Smooth muscle cell (in vitro differentiated cells): Measurements from ENCODE around the gene RFX2. TPM values are rescaled to one million over a fixed set of nuclear protein-coding genes. Genes with fewer than 3 reads are reported as not detected.

Source experiments
- DNase-seq: peaks from one replicate; lab custom pipeline; 2025; ENCODE audit not compliant: unreplicated experiment; lab: John Stamatoyannopoulos, UW
- H2AFZ ChIP-seq: fragments of 200-600 bp; sonication (generic); 2 replicates; pipeline ENCODE4 v1.6.0; 2016; ENCODE audit warnings: antibody characterized with exemption, low read depth, mild to moderate bottlenecking
- H3F3A ChIP-seq: fragments of 200-600 bp; sonication (generic); 2 replicates; pipeline ENCODE4 v1.6.0; 2017; ENCODE audit warnings: antibody characterized with exemption, low read depth
- H3K27ac ChIP-seq: fragments of 200-600 bp; sonication (generic); 2 replicates; pipeline ENCODE4 v1.5.1; 2016; ENCODE audit warnings: low read depth, mild to moderate bottlenecking
- H3K27me3 ChIP-seq: fragments of 200-600 bp; sonication (generic); 2 replicates; pipeline ENCODE4 v1.6.1; 2016; ENCODE audit warnings: low read depth, mild to moderate bottlenecking
- H3K36me3 ChIP-seq: fragments of 200-600 bp; sonication (generic); 2 replicates; pipeline ENCODE4 v1.5.1; 2016; ENCODE audit warnings: low read depth
- H3K4me1 ChIP-seq: fragments of 200-600 bp; sonication (generic); 2 replicates; pipeline ENCODE4 v1.5.1; 2016; ENCODE audit warnings: low read depth
- H3K4me2 ChIP-seq: fragments of 200-600 bp; sonication (generic); 2 replicates; pipeline ENCODE4 v1.6.0; 2016; ENCODE audit warnings: mild to moderate bottlenecking
- H3K4me3 ChIP-seq: fragments of 200-600 bp; sonication (generic); 2 replicates; pipeline ENCODE4 v1.5.1; 2016; ENCODE audit warnings: mild to moderate bottlenecking
- H3K79me2 ChIP-seq: fragments of 200-600 bp; sonication (generic); 2 replicates; pipeline ENCODE4 v1.6.0; 2016; ENCODE audit warnings: low read depth, mild to moderate bottlenecking
- H3K9ac ChIP-seq: fragments of 200-600 bp; sonication (generic); 2 replicates; pipeline ENCODE4 v1.6.0; 2016; ENCODE audit warnings: low read depth
- H3K9me3 ChIP-seq: fragments of 200-600 bp; sonication (generic); replicated peaks from 2 replicates; pipeline ENCODE4 v1.5.1; 2016; ENCODE audit warnings: low read depth
- H4K20me1 ChIP-seq: fragments of 200-600 bp; sonication (generic); 2 replicates; pipeline ENCODE4 v1.6.0; 2016; ENCODE audit warnings: low read depth
- WGBS: methylation state at CpG from one replicate; pipeline ENCODE4 v1.1.7; 2016; ENCODE audit warnings: low lambda C conversion rate; 5-methylcytosine and 5-hydroxymethylcytosine counted together
- polyA plus RNA-seq: library from polyadenylated mRNA; unstranded; fragments of >200 nt; fragmentation: Nextera tagmentation; extraction: Ambion mirVana; gene quantifications from 2 replicates; pipeline ENCODE4 v1.2.1, GENCODE V29; 2016
- total RNA-seq: library from RNA; depleted of rRNA; stranded (reverse); fragments of >200 nt; gene quantifications from 2 replicates; pipeline ENCODE4 v1.2.3, GENCODE V29; 2014
- TF ChIP-seq, protein P1 (sequence below): fragments of 200-600 bp; sonication (generic); IDR thresholded peaks from 2 replicates; pipeline ENCODE4 v1.5.1; 2017; ENCODE audit warnings: borderline replicate concordance, mild to moderate bottlenecking, antibody characterized with exemption; ENCODE audit not compliant: insufficient read depth, poor library complexity, severe bottlenecking

RFX2 gene
- total and polyA plus RNA-seq, 2 experiments from 2014 or later = 4.7 to 7.5 TPM

DNA sequence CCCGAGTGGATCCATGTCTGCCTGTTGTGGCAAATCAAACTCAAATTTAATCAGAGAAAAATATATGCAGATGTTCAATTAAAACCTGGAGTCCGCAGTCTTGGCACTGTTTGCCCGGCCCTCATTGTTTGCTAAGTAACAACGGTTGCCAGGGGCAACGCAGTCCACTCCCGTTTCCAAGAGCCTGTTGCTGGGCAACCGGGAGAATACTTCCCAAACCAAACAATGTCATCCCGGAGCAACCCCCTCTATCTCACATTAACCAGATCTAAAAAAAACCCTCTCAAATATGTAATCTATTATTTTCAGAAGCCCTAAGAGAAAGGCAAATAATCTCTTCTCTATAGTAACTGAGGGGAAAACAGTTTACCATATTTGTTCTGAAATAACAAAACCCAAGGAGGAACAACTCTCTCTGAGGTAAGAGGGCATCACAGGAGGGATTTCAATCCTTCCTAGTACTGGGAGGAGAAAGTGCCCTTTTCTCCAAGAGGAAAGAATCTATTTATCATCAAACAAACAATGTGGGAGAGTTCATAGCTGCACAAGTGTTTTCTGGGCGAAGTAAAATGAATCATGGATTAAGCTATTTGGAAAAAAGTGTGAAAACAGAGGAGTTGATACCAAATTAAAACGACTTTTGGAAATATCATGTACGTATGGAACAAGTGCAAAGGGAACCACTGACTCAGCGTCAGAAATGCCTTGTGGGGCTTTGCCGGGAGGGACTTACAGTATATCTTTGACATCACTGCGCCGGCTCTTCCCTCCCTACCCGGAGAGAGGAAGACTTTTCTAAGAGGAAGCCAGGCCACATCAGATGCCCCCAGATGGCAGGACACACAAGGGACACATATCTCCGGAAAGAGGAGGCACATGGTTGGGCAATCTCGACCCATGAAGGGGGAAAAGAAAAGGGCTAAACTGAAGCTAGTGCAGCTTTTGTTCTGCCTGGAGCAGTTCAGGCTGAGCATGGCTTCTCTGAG is 43.3 kb downstream of the RFX2 start:
- 61% methylated on average over 18 of the region's 18 CpGs for WGBS
- Histone ChIP-seq H3K27me3 (no peaks in the 10 kb centered on the region), H3K27ac (no peak overlapping the region), H3K4me3 (no peak overlapping the region), H3K36me3 (no peaks in the 10 kb centered on the region), H4K20me1 (no peaks in the 10 kb centered on the region), H3F3A (no peaks in the 10 kb centered on the region), H3K9me3 (no peaks in the 10 kb centered on the region), H3K4me1 (peaks cover 10% of the 10 kb centered on the region), H3K4me2 (no peak overlapping the region), H3K9ac (peak overlapping the region; percentile 61), H3K79me2 (no peaks in the 10 kb centered on the region), H2AFZ (no peak overlapping the region)
- TF ChIP-seq, protein P1, sequence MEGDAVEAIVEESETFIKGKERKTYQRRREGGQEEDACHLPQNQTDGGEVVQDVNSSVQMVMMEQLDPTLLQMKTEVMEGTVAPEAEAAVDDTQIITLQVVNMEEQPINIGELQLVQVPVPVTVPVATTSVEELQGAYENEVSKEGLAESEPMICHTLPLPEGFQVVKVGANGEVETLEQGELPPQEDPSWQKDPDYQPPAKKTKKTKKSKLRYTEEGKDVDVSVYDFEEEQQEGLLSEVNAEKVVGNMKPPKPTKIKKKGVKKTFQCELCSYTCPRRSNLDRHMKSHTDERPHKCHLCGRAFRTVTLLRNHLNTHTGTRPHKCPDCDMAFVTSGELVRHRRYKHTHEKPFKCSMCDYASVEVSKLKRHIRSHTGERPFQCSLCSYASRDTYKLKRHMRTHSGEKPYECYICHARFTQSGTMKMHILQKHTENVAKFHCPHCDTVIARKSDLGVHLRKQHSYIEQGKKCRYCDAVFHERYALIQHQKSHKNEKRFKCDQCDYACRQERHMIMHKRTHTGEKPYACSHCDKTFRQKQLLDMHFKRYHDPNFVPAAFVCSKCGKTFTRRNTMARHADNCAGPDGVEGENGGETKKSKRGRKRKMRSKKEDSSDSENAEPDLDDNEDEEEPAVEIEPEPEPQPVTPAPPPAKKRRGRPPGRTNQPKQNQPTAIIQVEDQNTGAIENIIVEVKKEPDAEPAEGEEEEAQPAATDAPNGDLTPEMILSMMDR = no peak
- DNase-seq = no peak

DNA sequence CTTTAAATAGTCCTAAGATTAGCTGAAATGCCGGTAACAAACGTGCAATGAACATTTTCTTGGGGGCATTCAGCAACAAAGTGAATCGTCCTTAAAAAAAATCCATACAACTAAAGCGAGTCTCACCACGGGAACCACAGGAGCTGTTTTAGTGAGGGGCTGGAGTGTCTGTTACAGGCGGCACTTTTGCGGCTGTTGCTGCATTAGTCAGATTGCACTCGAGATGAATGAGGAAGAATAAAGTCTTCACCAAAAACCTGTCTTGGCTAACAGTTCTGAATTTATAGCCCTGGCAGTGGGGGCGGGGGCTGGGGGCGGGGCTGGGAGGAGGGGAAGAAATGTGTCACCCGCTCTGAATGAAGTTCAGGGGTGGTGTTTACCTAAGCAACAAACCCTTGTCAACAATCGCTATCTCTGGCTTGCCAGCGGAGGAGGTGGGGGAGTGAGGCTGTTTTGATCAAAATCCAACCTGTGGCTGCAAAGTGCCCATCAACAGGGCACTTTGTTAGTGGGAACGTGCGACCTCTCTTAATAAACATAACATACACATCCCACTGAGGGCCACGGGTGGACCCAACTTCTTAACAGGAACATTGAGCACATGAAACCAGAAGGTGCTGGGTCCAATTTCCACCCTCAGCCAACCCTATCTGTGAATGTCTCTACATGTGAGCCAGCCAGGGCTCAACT is 44.5 kb downstream of the RFX2 start:
- Histone ChIP-seq H3K4me1 (peaks cover 10% of the 10 kb centered on the region), H3K79me2 (no peaks in the 10 kb centered on the region), H2AFZ (no peak overlapping the region), H3F3A (no peaks in the 10 kb centered on the region), H3K27ac (peak overlapping the region; percentile 42), H3K4me2 (peak overlapping the region; percentile 36), H3K27me3 (no peaks in the 10 kb centered on the region), H3K9me3 (no peaks in the 10 kb centered on the region), H3K9ac (peak overlapping the region; percentile 61), H4K20me1 (no peaks in the 10 kb centered on the region), H3K36me3 (no peaks in the 10 kb centered on the region), H3K4me3 (no peak overlapping the region)
- TF ChIP-seq, protein P1 = no peak
- DNase-seq = no peak
- WGBS = 37% methylated on average over 16 of the region's 16 CpGs

DNA sequence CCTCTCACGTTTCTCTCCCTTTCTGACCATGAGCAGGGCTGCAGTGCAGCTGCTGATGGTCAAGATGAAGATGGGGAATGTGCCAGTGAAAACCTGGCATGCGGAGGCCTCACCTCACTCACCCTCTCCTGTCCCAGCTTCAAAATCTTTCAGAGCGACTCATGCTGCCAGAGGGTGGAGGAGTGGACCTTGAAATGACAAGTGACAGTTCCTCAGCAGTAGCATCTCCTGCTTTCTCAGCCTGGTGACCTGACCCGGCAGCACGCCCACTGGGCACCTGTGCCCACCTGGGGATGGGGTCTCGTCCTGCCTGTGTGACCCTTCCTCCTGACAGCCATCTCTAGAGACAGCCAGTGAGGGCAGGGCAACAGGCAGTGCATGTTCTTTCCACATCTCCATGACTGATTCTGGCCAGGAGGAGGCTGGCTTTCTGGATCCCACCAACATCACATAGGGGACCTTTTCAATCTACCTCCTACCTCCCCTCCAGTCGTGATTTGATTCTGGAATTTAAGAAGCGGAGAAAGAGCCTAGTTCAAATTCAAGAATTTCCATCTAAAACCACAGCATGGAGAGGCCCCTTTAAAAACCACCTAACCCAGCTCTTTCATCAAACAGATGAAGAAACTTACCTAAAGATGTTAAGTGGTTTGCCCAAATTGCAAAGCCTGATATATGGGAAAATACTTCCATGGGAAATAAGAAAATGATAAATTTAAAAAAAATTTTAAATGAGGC is 45.8 kb downstream of the RFX2 start:
- TF ChIP-seq, protein P1 = no peak
- no peaks in the 10 kb centered on the region for H3K36me3 ChIP-seq
- no peaks in the 10 kb centered on the region for H4K20me1 ChIP-seq
- no peaks in the 10 kb centered on the region for H3K9me3 ChIP-seq
- H3K27ac ChIP-seq = no peak overlapping the region
- no peak overlapping the region for H3K4me2 ChIP-seq
- no peaks in the 10 kb centered on the region for H3K27me3 ChIP-seq
- H3K4me3 ChIP-seq = no peak overlapping the region
- DNase-seq = no peak
- no peak overlapping the region for H2AFZ ChIP-seq
- peaks cover 10% of the 10 kb centered on the region for H3K4me1 ChIP-seq
- WGBS = 83% methylated on average over 8 of the region's 8 CpGs
- no peaks in the 10 kb centered on the region for H3F3A ChIP-seq
- no peaks in the 10 kb centered on the region for H3K79me2 ChIP-seq
- H3K9ac ChIP-seq = no peak overlapping the region
